Measurements from ENCODE around the gene PAWR.

GRCh38 chr12:79668113-79668512, 22.7 kb downstream of the PAWR start:
- TF ChIP-seq CTCF (IDR thresholded peaks at IDR 0.05) (no peak), ZFX (IDR thresholded peaks at IDR 0.05; ENCODE audit: borderline replicate concordance) (no peak)

All from 22Rv1 (cell line).